ENCODE data around the gene NOL3.

DNA sequence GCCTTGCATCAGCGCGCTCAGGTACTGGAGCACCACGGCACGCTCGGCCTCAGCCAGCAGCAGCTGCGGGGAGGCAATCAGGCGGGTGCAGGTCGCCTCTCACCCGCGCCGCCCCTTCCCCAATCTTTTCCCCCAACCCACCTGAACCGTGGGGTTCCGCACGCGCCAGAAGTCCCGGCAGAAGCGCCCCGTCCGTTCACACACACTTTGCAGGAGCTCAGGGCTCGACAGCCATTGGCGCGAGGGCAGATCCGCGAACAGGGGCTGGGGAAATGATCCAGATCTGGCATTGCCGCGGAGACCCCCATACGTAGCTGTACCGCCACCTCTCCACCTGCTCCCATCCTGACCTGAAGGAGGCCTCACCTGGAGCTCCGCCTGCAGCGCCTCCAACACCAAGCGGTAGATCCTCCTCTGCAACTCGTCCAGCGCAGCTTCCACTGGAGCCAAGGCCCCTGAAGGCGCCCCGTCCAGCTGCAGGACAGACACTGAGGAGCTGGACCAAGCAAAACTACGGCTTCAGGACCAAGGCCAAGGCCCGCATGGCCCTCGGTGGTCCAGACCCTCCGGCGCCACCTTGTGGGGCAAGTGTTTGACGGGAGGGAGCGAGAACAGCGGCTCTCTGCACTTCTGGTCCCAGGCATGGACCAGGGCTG, 14.8 kb downstream of the NOL3 start:
- TF ChIP-seq, protein P1, sequence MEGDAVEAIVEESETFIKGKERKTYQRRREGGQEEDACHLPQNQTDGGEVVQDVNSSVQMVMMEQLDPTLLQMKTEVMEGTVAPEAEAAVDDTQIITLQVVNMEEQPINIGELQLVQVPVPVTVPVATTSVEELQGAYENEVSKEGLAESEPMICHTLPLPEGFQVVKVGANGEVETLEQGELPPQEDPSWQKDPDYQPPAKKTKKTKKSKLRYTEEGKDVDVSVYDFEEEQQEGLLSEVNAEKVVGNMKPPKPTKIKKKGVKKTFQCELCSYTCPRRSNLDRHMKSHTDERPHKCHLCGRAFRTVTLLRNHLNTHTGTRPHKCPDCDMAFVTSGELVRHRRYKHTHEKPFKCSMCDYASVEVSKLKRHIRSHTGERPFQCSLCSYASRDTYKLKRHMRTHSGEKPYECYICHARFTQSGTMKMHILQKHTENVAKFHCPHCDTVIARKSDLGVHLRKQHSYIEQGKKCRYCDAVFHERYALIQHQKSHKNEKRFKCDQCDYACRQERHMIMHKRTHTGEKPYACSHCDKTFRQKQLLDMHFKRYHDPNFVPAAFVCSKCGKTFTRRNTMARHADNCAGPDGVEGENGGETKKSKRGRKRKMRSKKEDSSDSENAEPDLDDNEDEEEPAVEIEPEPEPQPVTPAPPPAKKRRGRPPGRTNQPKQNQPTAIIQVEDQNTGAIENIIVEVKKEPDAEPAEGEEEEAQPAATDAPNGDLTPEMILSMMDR (IDR thresholded peaks at IDR 0.05): peak in 5 of 7 experiments; percentile 61 to 83 (median 77)
- TF ChIP-seq POLR2A (IDR thresholded peaks at IDR 0.05): no peak
- no peak for TF ChIP-seq EP300 (IDR thresholded peaks at IDR 0.05)
- TF ChIP-seq POLR2AphosphoS5 (IDR thresholded peaks at IDR 0.05): peak; percentile 21 to 84 (median 52)
